HG02642 (cell line): ENCODE results near the gene LGALSL.

ENCODE experiments used
- ATAC-seq: cut with Tn5 transposase; IDR thresholded peaks from one replicate; pipeline ENCODE4 v1.9.1; 2021; ENCODE audit warnings: mild to moderate bottlenecking; ENCODE audit not compliant: unreplicated experiment, poor library complexity

Gene LGALSL

DNA sequence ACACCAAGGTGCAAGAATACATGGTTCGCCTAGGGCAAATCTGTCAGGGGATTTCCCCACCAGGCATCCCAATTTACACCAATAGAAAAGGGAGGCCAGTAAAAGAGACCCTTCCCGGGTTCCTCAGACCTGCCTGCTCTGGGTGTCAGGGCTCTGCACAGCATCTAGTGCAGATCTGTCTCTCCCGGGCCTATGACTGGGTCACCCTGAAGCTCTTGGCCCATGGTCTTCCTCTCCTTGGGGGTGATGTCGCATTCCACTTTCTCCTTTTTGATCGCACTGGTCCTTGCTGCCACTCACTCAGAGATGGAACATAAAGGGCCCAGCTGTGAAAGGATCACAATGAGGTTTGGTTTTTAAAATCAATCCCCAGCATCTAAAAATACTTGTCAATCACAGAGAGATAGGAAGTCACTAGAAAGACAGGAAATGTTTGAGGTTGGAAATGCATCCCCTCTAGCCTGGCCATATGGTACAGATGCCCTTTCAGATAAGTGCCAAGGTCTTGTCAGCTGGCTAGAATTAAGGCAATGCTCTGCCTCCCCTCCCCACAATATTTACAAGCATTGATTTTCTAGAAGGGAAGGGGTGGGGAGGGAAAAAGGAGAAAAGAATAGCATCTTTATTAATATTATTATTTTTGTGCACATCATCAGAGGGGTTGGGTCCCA is 35.3 kb downstream of the LGALSL start:
- ATAC-seq: no peak

DNA sequence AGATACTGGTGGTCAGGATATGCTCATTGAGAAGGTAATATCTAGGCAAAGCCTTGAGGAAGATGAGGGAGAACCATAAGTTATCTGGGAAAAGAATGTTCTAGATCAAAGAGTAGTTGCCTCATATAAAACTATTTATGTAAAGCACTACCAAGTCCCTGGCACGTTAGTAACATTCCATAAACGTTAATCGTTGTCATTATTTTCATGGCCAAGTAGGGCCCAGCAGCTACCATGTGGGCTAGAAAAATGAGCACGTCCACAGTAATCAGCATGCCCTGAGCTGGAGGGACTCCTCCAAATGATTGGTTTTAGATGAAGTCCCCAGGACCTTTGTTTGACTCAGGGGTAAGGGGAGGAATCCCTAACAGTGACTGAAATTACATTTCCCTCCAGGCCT is 37.5 kb downstream of the LGALSL start:
- ATAC-seq: no peak

DNA sequence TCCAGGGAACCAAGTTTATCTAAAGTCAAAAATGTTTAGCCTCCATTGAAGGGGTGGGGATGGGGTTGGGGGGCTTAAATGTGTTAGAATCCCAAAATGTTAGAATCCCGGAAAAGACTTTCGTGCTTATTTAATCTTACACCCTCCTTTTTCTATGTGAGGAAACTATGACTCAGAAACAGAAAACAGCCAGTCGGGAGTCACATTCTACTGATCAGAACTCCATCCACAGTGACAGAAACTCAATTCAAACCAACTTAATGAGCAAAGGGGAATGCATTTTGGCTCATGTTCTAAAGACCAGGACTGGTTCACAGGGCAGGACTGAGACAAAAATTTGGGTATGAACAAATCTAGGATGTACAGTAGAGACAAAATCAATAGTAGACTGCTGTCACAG is 38.3 kb downstream of the LGALSL start:
- ATAC-seq: no peak

DNA sequence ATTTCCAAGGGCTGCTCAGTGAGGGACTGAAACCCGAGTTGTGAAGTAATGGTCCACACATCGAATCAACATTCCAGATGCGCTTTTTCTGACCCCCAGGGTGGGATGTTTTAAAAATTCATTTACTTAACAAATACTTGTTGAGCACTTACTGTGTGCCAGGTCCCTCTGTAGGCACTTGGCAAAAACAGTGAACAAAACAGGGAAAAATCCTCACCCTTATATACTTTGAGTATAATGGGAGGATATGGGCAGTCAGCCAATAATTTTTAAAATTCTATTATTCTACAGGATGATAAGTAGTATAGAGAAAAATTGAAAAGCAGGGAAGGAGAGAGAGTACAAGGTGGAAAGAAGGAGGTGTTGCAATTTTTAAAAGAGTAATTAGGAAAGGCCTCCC is 38.9 kb downstream of the LGALSL start:
- ATAC-seq: no peak

DNA sequence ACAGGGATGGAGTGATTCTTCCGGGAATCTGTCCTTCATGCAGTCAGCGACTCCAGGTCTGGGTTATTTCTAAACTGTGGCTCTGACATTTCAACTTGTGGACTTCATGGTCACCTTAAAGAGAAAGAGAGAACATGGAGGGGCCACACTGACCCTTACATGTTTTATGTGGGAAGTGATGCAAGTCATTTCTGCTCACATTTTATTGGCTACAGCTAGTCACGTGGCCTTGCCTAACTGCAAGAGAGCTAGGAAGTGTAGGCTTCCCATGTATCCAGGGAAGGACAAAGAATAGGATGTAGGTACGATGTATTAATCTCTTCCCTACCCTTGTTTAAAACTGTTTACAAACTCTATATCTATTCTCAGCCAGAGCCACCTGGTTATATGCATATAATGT is 39.8 kb downstream of the LGALSL start:
- ATAC-seq: no peak

DNA sequence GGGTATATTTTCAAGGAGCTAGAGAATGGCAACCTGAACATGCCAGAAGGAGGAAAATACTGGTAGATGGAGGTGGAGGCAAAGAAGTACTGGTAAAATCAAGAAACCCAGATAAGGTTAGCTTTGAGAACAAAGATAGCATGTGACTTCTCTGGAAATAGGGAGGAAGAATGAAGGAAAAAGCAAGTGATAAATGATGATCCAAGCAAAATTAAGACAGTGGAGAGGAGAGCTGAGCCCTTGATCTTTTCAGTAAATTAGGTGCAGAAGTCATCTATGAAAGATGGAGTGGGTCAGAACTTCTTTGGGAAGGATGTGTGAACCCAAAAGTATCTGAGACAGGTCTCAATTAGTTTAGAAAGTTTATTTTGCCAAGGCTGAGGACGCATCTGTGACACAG is 44.5 kb downstream of the LGALSL start:
- no peak for ATAC-seq

DNA sequence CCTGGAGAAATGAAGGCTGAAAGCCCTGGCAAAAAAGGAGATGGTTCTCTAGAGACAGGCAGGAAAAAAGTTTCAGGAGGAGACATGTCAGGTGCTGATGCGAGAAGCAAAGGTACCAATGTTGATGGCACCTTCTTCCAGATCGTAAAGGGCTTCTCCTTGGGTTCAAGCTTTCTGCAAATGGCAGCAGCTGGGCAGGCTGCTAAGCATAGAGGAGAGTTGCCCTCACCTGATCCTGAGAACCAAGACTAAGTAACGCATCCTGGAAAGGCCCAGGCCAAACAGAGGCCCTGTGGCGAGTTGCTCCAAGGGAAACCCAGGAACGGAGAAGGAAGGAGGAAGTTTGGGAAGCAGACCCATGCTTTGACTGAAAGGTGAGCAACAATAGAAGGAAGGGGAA is 46.6 kb downstream of the LGALSL start:
- no peak for ATAC-seq

DNA sequence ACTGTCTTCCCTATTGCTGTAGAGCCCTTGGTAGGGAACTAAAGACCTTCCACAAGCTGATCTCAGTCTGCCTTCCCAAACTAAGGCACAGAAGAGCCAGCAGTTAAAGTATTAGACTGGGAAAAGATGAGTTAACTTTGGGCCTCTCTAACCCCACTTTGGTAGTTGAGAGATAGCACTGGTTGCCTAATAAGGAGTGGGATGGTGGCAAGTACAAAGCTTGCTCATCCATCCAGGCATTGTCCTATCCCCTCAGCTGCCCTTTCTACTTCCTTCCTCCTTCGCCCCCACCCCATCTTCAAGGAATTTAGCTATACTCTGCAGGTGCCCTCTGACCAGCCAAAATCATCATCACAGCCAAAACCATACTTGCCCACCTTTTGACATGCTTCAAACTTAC is 48.0 kb downstream of the LGALSL start:
- no peak for ATAC-seq

DNA sequence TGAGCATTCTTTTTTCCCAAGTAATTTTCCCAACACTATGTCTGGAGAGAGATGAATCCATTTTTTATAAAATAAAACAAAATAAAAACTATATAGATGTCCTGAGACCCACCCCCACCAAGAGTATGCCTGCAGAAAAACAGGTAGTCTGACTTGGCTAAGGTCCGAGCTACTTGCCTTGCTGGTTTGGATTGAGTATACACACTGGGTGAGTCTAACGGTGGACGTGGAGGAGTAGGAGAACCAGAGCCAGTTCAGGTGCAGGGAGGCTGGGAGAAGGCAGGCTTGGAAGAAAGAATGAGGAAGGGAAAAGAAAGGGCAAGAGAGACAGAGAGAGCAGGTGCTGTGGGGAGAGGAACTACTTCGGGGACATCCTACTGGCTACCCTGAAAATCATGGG is 48.9 kb downstream of the LGALSL start:
- ATAC-seq: no peak

DNA sequence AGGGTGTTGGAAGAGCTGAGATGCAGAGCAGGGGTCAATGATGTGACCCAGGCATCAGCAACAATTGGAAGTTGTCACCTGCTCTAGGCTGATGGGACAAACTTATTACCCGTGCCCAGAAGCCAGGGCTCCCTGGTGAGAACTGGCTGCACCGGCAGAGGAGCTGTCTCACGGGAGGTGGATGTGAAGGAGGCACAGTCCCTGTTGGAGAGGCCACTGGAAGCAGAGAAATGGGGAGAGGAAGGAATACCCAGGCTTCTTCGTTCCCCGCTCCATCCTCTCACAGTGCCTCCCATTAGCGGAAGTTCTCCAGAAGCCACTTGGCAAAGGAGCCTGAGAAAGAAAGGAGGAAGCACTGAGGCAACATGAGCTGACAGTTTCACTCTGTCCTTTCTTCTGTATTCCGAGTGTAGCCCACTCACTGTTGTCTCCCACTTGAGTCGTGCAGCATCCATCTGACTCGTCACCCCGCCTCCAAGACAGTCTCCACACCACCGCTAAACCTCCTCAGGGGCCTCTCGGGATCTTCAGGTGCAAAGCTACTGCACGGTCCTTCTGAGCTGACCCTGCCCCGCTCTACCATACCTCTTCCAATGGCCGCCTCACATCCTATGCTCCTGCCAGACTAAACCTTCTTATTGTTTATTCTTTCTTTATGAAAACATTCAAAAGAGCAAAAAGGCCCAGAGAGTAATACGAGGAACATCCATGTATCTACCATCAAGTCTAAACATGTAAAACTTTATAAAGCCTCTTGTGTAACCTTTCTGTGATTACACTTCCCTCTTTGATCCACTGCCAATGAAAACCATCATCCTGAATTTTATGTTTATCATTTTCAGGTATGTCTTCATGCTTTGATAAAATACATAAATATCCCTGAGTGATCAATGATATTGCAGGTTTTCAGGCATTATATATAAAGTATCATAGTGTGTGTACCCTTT is 51.1 kb downstream of the LGALSL start:
- ATAC-seq: no peak

DNA sequence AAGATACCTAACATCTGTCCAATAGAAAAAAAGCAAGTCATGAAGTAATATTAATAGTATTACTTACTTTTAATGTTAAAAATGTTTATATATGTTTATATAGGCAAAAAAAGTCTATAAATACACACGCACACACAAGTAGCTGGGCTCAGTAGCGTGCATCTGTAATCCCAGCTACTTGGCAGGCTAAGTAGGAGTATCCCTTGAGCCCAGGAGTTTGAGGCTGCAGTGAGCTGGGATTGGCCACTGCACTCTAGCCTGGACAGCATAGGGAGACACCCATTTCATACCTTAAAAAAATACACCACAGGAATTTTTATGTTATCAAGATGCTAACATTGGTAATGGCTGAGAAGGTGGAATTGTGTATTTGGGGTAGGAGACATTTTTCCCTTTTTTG is 52.7 kb downstream of the LGALSL start:
- no peak for ATAC-seq
